Measurements from ENCODE around the gene HIC1. TPM values are rescaled to one million over a fixed set of nuclear protein-coding genes. Genes with fewer than 3 reads are reported as not detected.

HIC1 gene
- polyA plus RNA-seq, 10 donors = 19.2 to 44.6 (median 32.1) TPM

- DNase-seq = peak in 2 of 3 donors; percentile 75 to 86
Measured at GRCh38 chr17:2058586-2059546, 4.0 kb downstream of the HIC1 start.

GRCh38 chr17:2059547-2060384 is 4.9 kb downstream of the HIC1 start:
- peak in 2 of 3 donors; percentile 12 to 48 for DNase-seq

- DNase-seq = no peak
Measured at GRCh38 chr17:2060385-2060658, 5.4 kb downstream of the HIC1 start.

- peak in 2 of 3 donors; percentile 46 to 71 for DNase-seq
Measured at GRCh38 chr17:2060681-2061440, 6.0 kb downstream of the HIC1 start.

GRCh38 chr17:2061441-2061958 is 6.6 kb downstream of the HIC1 start:
- peak in 2 of 3 donors; percentile 22 to 55 for DNase-seq

GRCh38 chr17:2062571-2063183 is 7.8 kb downstream of the HIC1 start:
- peak in 2 of 3 donors; percentile 46 to 80 for DNase-seq

GRCh38 chr17:2063261-2064146 is 8.6 kb downstream of the HIC1 start:
- peak in 2 of 3 donors; percentile 23 to 65 for DNase-seq

- DNase-seq = no peak
Measured at GRCh38 chr17:2064147-2064489, 9.2 kb downstream of the HIC1 start.

- DNase-seq = peak in 2 of 3 donors; percentile 20 to 67
Measured at GRCh38 chr17:2064520-2064971, 9.6 kb downstream of the HIC1 start.

- peak in 2 of 3 donors; percentile 63 to 78 for DNase-seq
Measured at GRCh38 chr17:2064980-2065785, 10.3 kb downstream of the HIC1 start.

- DNase-seq = peak in 2 of 3 donors; percentile 21 to 76
Measured at GRCh38 chr17:2065949-2066400, 11.1 kb downstream of the HIC1 start.

GRCh38 chr17:2067048-2067561 is 12.2 kb downstream of the HIC1 start:
- DNase-seq = peak in 1 of 3 donors; percentile 63

GRCh38 chr17:2067608-2068024 is 12.7 kb downstream of the HIC1 start:
- DNase-seq = peak in 1 of 3 donors; percentile 59

GRCh38 chr17:2068031-2068518 is 13.2 kb downstream of the HIC1 start:
- peak in 2 of 3 donors; percentile 22 to 60 for DNase-seq

- no peak for DNase-seq
Measured at GRCh38 chr17:2068519-2069051, 13.7 kb downstream of the HIC1 start.

- peak in 1 of 3 donors; percentile 30 for DNase-seq
Measured at GRCh38 chr17:2070241-2071023, 15.5 kb downstream of the HIC1 start.

GRCh38 chr17:2071024-2071385 is 16.1 kb downstream of the HIC1 start:
- no peak for DNase-seq
